T-helper 1 cell treated with Interleukin-12 subunit alpha and Interleukin-12 subunit beta and Interleukin-4 antibody, amounts not matched to agents 30 μg/mL and 1 μg/mL, for 36 hours (primary cell): Measurements from ENCODE around the gene LYPD5.
A peak's percentile ranks its signal among the peaks of the same experiment; 100 is the strongest.

Experiments used
- H3K27ac Mint-ChIP-seq: one replicate; pipeline ENCODE4 v1.8.0; 2021; ENCODE audit warnings: mild to moderate bottlenecking, mixed read lengths
- H3K27me3 Mint-ChIP-seq: one replicate; pipeline ENCODE4 v1.8.0; 2021; ENCODE audit warnings: low read depth, mixed read lengths
- H3K36me3 Mint-ChIP-seq: one replicate; pipeline ENCODE4 v1.8.0; 2021; ENCODE audit warnings: low read depth, mixed read lengths
- H3K4me1 Mint-ChIP-seq: one replicate; pipeline ENCODE4 v1.8.0; 2021; ENCODE audit warnings: low read depth, mixed read lengths
- H3K4me3 Mint-ChIP-seq: one replicate; pipeline ENCODE4 v1.8.0; 2021; ENCODE audit warnings: mild to moderate bottlenecking, moderate library complexity, mixed read lengths
- H3K9me3 Mint-ChIP-seq: one replicate; pipeline ENCODE4 v1.8.0; 2021; ENCODE audit warnings: mixed read lengths

LYPD5 gene

GRCh38 chr19:43790587-43790986, 11.7 kb downstream of the LYPD5 start:
- no peaks in the 10 kb centered on the region for H3K4me1 Mint-ChIP-seq
- no peak overlapping the region for H3K4me3 Mint-ChIP-seq
- no peak overlapping the region for H3K27ac Mint-ChIP-seq
- peaks cover 14% of the 10 kb centered on the region for H3K27me3 Mint-ChIP-seq
- no peaks in the 10 kb centered on the region for H3K36me3 Mint-ChIP-seq
- H3K9me3 Mint-ChIP-seq, result no peaks in the 10 kb centered on the region

GRCh38 chr19:43789029-43789428, 13.2 kb downstream of the LYPD5 start:
- Mint-ChIP-seq H3K4me3 (no peak overlapping the region), H3K4me1 (peaks cover 12% of the 10 kb centered on the region), H3K9me3 (no peaks in the 10 kb centered on the region), H3K36me3 (no peaks in the 10 kb centered on the region), H3K27me3 (peaks cover 13% of the 10 kb centered on the region), H3K27ac (no peak overlapping the region)

GRCh38 chr19:43786665-43787064, 15.6 kb downstream of the LYPD5 start:
- H3K36me3 Mint-ChIP-seq, result no peaks in the 10 kb centered on the region
- no peaks in the 10 kb centered on the region for H3K9me3 Mint-ChIP-seq
- H3K27ac Mint-ChIP-seq, result no peak overlapping the region
- no peak overlapping the region for H3K4me3 Mint-ChIP-seq
- H3K27me3 Mint-ChIP-seq, result peaks cover 3% of the 10 kb centered on the region
- H3K4me1 Mint-ChIP-seq, result peaks cover 34% of the 10 kb centered on the region

DNA sequence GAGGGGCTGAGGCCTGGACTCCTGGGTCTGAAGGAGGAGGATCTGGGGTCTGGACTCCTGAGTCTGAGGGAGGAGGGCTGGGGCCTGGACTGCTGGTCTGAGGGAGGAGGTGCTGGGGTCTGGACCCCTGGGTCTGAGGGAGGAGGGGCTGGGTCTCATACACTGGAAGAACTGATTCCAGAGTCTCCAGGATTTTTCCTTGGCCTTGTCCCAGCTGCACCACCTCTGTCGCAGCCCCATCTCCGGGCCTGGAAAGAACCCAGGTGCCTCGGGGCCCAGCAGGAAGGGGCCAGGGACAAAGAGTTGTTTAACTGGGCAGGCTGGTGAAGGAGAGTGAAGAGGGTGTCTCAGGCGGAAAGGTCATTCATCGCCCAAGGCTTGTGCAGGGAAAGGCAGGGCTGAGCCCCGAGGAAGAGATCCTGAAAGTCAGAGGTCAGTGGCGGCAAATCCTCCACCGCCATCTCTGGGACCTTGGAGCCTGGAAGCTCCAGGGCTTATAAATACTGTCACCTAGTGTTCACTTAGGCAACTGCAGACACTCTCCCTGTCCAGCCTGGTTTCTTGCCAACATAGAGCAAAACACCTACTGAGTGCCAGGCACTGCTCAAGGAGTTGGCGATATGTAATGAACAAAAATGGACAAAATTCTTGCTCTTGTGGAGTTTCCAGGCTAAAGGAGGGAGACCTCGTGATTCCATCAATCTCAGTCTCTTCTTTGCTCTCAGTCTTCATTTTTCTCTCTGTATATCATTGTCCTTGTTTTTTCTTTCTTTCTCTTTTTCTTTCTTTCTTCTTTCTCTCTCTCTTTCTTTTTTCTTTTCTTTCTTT, 17.1 kb downstream of the LYPD5 start:
- Mint-ChIP-seq H3K36me3 (peaks cover 2% of the 10 kb centered on the region), H3K27me3 (peaks cover 3% of the 10 kb centered on the region), H3K9me3 (no peaks in the 10 kb centered on the region), H3K27ac (peak overlapping the region; percentile 97), H3K4me1 (peaks cover 41% of the 10 kb centered on the region), H3K4me3 (peak overlapping the region; percentile 52)

GRCh38 chr19:43784241-43784980, 17.8 kb downstream of the LYPD5 start:
- peaks cover 6% of the 10 kb centered on the region for H3K36me3 Mint-ChIP-seq

DNA sequence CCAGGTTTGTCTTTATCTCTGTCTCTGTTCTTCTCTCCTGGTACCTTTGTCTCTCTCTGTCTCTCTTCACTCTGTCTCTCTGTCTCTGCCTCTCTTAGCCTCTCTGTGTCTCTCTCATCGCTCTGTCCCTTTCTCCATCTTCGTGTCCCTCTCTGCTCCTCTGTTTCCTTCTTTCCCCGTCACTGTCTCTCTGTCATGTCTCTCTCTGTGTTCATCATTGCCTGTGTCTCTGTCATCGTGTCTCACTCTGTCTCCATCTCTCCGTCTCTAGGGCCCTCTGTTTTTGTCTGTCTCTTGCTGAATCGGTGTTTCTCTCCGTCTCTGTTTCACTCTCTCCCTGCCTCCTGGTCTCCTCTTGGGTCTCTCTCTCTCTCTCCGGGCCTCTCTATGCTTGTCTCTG, 18.6 kb downstream of the LYPD5 start:
- Mint-ChIP-seq H3K9me3 (no peaks in the 10 kb centered on the region), H3K4me1 (peaks cover 53% of the 10 kb centered on the region), H3K27ac (peak overlapping the region; percentile 97), H3K27me3 (no peaks in the 10 kb centered on the region), H3K36me3 (peaks cover 12% of the 10 kb centered on the region), H3K4me3 (no peak overlapping the region)

More at GRCh38 chr19:43784241-43784980, 17.8 kb downstream of the LYPD5 start:
- H3K4me1 Mint-ChIP-seq, result peaks cover 49% of the 10 kb centered on the region
- no peaks in the 10 kb centered on the region for H3K27me3 Mint-ChIP-seq
- H3K9me3 Mint-ChIP-seq, result no peaks in the 10 kb centered on the region
- H3K4me3 Mint-ChIP-seq, result peak overlapping the region; percentile 65
- H3K27ac Mint-ChIP-seq, result peak overlapping the region; percentile 97

DNA sequence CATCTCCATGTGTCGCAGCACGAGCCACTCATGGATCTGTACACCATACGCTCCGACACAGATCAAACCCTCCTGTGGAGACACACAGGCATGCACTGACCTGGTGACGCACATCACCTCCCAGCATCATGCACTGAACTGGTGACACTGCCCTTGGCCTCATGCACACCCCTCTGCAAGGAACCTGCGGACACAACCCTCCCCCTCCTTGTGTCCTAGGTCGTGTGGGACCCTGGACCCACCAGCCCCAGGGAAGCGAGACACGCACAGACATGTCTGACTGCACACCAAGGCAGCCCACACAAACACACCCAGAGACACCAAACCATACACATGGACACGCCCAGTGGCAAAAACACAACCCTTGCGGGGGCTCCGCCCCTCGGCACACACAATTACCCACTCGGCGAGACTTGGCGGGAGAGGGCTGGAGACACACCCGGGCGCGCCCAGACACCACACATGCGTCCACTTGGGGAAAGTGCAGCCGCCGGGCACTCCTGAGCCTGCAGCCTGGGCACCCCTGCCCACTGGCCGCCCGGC, 19.5 kb downstream of the LYPD5 start:
- Mint-ChIP-seq H3K27me3 (no peaks in the 10 kb centered on the region), H3K4me1 (peaks cover 62% of the 10 kb centered on the region), H3K36me3 (peaks cover 14% of the 10 kb centered on the region), H3K9me3 (no peaks in the 10 kb centered on the region), H3K27ac (peak overlapping the region; percentile 58), H3K4me3 (peak overlapping the region; percentile 49)

- Mint-ChIP-seq H3K4me3 (peak overlapping the region; percentile 49), H3K27me3 (no peaks in the 10 kb centered on the region), H3K9me3 (no peaks in the 10 kb centered on the region), H3K36me3 (peaks cover 15% of the 10 kb centered on the region), H3K27ac (peak overlapping the region; percentile 58), H3K4me1 (peaks cover 65% of the 10 kb centered on the region)
Observed at GRCh38 chr19:43782311-43782660, 20.0 kb downstream of the LYPD5 start.

DNA sequence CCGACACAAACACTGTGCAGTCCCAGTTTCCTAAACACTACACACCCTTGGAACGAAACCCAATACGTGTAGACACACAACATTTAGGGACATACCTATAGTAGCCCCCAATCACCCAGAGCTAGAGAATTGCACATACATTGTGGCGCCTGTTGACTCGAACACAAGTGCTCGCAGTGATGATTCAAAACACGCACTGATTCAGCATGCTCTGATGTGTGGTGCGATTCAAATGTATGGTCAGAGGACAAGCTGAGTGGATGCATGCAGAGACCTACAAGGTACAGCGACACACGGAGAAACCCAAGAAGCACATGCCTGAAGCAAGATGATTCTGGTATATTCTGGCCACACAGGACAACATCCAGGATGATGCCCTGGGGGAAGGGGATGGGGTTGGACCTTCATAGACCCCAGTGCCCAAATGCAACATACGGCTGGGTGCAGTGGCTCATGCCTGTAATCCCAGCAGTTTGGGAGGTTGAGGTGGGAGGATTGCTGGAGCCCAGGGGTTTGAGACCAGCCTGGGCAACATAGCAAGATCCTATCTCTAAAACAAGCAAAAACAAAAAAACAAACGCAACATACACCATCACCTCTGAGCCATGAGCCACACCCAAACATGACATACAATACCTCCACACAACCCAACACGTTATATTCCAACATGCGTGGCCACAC, 20.5 kb downstream of the LYPD5 start:
- Mint-ChIP-seq H3K27ac (peak overlapping the region; percentile 93), H3K27me3 (no peaks in the 10 kb centered on the region), H3K36me3 (peaks cover 18% of the 10 kb centered on the region), H3K4me1 (peaks cover 70% of the 10 kb centered on the region), H3K4me3 (peak overlapping the region; percentile 86), H3K9me3 (no peaks in the 10 kb centered on the region)

GRCh38 chr19:43780706-43781525, 21.3 kb downstream of the LYPD5 start, which contains the start of gene KCNN4:
Gene KCNN4, minus strand, starts transcription at chr19:43780973. Its CDS starts 112 bp downstream, at chr19:43780861.
- Mint-ChIP-seq H3K27ac (peak within 1 kb of the TSS; percentile 93), H3K9me3 (no peaks in the 10 kb centered on the region), H3K4me3 (peak within 1 kb of the TSS; percentile 86), H3K27me3 (no peaks in the 10 kb centered on the region), H3K36me3 (peaks cover 22% of the 10 kb centered on the region), H3K4me1 (peaks cover 77% of the 10 kb centered on the region)

- peaks cover 82% of the 10 kb centered on the region for H3K4me1 Mint-ChIP-seq
- no peaks in the 10 kb centered on the region for H3K9me3 Mint-ChIP-seq
- H3K36me3 Mint-ChIP-seq, result peaks cover 31% of the 10 kb centered on the region
- H3K4me3 Mint-ChIP-seq, result peak overlapping the region; percentile 86
- no peaks in the 10 kb centered on the region for H3K27me3 Mint-ChIP-seq
- peak overlapping the region; percentile 93 for H3K27ac Mint-ChIP-seq
Observed at GRCh38 chr19:43779820-43780219, 22.4 kb downstream of the LYPD5 start.

- peaks cover 31% of the 10 kb centered on the region for H3K36me3 Mint-ChIP-seq
Observed at GRCh38 chr19:43779147-43779819, 23.0 kb downstream of the LYPD5 start.

DNA sequence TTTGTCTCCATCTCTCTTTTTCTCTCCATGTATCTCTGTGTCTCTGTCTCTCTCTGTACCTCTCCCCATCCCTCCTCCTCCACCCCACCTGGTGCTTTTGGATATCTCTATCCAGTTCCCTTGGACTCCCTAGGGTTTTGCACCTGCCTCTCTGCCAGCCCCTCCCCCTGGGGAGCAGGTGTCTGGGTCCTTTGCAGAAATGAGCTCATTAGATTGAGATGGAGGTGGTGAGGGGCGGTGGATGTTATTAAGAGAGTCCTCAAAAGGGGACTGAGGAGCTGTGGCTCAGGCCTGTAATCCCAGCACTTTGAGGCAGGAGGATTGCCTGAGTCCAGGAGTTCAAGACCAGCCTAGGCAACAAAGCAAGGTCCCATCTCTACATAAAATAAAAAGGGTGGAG, 23.6 kb downstream of the LYPD5 start:
- Mint-ChIP-seq H3K4me3 (peak overlapping the region; percentile 86), H3K27ac (peak overlapping the region; percentile 93), H3K4me1 (peaks cover 73% of the 10 kb centered on the region), H3K9me3 (no peaks in the 10 kb centered on the region), H3K27me3 (no peaks in the 10 kb centered on the region), H3K36me3 (peaks cover 33% of the 10 kb centered on the region)

More at GRCh38 chr19:43779147-43779819, 23.0 kb downstream of the LYPD5 start:
- Mint-ChIP-seq H3K27me3 (no peaks in the 10 kb centered on the region), H3K4me1 (peaks cover 80% of the 10 kb centered on the region), H3K27ac (peak overlapping the region; percentile 93), H3K4me3 (peak overlapping the region; percentile 86), H3K9me3 (no peaks in the 10 kb centered on the region)
